SK-N-SH (cell line): Measurements from ENCODE around the gene IL17A. TPM values are rescaled to one million over a fixed set of nuclear protein-coding genes. Genes with fewer than 3 reads are reported as not detected.

ENCODE experiments used
- CTCF ChIA-PET: fragments of 300-600, 350-600 bp; formaldehyde crosslinking; extraction: SDS; loops from one replicate; lab custom pipeline; 2021; lab: Yijun Ruan, JAX
- POLR2A ChIA-PET: fragments of 350-600 bp; sonication (Branson Sonifier 250); formaldehyde crosslinking; extraction: SDS; loops from one replicate; lab custom pipeline; 2020; ENCODE audit warnings: antibody characterized with exemption, inconsistent platforms; lab: Yijun Ruan, JAX
- DNase-seq: peaks from one replicate; pipeline ENCODE4 v3.0.0; 2012
- H2AFZ ChIP-seq: fragments of 200-600 bp; sonication (generic); 2 replicates; pipeline ENCODE4 v1.8.1; 2016; ENCODE audit warnings: antibody characterized with exemption, mild to moderate bottlenecking, low read depth
- H3F3A ChIP-seq: fragments of 200-600 bp; sonication (generic); replicated peaks from 2 replicates; pipeline ENCODE3; 2016; ENCODE audit warnings: antibody characterized with exemption, mild to moderate bottlenecking; ENCODE audit not compliant: insufficient read depth
- H3K27ac ChIP-seq, 2 experiments: fragments of 200-500 bp in 1 of 2; fragments of 200-600 bp in 1 of 2; sonication (Bioruptor generic) in 1 of 2; sonication (generic), shearing (Covaris generic) in 1 of 2; 2 replicates each; pipeline versions ENCODE4 v1.5.1 to v1.6.1; 2014 to 2016; ENCODE audit warnings: low read depth in 2 of 2, inconsistent platforms in 1 of 2, low read length in 1 of 2, mild to moderate bottlenecking in 1 of 2, mixed read lengths in 1 of 2
- H3K27me3 ChIP-seq: fragments of 200-600 bp; sonication (generic), shearing (Covaris generic); 2 replicates; pipeline ENCODE4 v1.6.1; 2016; ENCODE audit warnings: mixed run types; ENCODE audit not compliant: insufficient read depth
- H3K36me3 ChIP-seq, 2 experiments: fragments of 200-500 bp in 1 of 2; fragments of 200-600 bp in 1 of 2; sonication (Bioruptor generic) in 1 of 2; sonication (generic) in 1 of 2; replicated peaks in 1 of 2; 2 replicates each; pipeline versions ENCODE3 to v1.5.1; 2014 to 2016; ENCODE audit warnings: low read length in 1 of 2, mild to moderate bottlenecking in 1 of 2; ENCODE audit not compliant: insufficient read depth in 2 of 2, control insufficient read depth in 1 of 2
- H3K4me1 ChIP-seq, 2 experiments: fragments of 200-500 bp in 1 of 2; fragments of 200-600 bp in 1 of 2; sonication (Bioruptor generic) in 1 of 2; sonication (generic), shearing (Covaris generic) in 1 of 2; 2 replicates each; pipeline versions ENCODE4 v1.5.1 to v1.6.1; 2014 to 2016; ENCODE audit warnings: low read depth in 1 of 2, low read length in 1 of 2, mixed run types in 1 of 2; ENCODE audit not compliant: insufficient read depth in 2 of 2, control insufficient read depth in 1 of 2
- H3K4me2 ChIP-seq: fragments of 200-600 bp; sonication (generic), shearing (Covaris generic); 2 replicates; pipeline ENCODE4 v1.6.1; 2017; ENCODE audit warnings: mixed run types
- H3K4me3 ChIP-seq, 2 experiments: fragments of 200-500 bp in 1 of 2; fragments of 200-600 bp in 1 of 2; sonication (Bioruptor generic) in 1 of 2; sonication (generic), shearing (Covaris generic) in 1 of 2; 2 replicates each; pipeline versions ENCODE4 v1.5.1 to v1.8.1; 2014 to 2016; ENCODE audit warnings: low read depth in 2 of 2, inconsistent platforms in 1 of 2, low read length in 1 of 2, mild to moderate bottlenecking in 1 of 2, mixed read lengths in 1 of 2, moderate library complexity in 1 of 2
- H3K79me2 ChIP-seq: fragments of 200-600 bp; sonication (generic); 2 replicates; pipeline ENCODE4 v1.8.1; 2017; ENCODE audit warnings: mild to moderate bottlenecking; ENCODE audit not compliant: insufficient read depth
- H3K9ac ChIP-seq: fragments of 200-600 bp; sonication (generic); 2 replicates; pipeline ENCODE4 v1.6.1; 2017; ENCODE audit warnings: mixed run types
- H3K9me2 ChIP-seq: fragments of 200-600 bp; sonication (generic); 2 replicates; pipeline ENCODE4 v1.6.1; 2017; ENCODE audit warnings: mixed run types
- H3K9me3 ChIP-seq: fragments of 200-600 bp; sonication (generic); 2 replicates; pipeline ENCODE4 v1.6.1; 2017; ENCODE audit warnings: mixed run types, mild to moderate bottlenecking, moderate library complexity
- H4K20me1 ChIP-seq: fragments of 200-600 bp; sonication (generic); 2 replicates; pipeline ENCODE4 v1.6.1; 2017; ENCODE audit warnings: mild to moderate bottlenecking, mixed run types; ENCODE audit not compliant: insufficient read depth
- CHD2 ChIP-seq: fragments of 150-350 bp; IDR thresholded peaks from 2 replicates; pipeline ENCODE4 v1.6.1; 2018; ENCODE audit warnings: low read length; ENCODE audit not compliant: partially characterized antibody
- EP300 ChIP-seq, 2 experiments: IDR thresholded peaks; 2 replicates each; pipeline versions ENCODE4 v1.4.0 to v1.6.1; 2012; ENCODE audit warnings: borderline replicate concordance in 1 of 2, low read depth in 1 of 2, low read length in 1 of 2
- EZH2phosphoT487 ChIP-seq: fragments of 200-600 bp; sonication (generic); IDR thresholded peaks from 2 replicates; pipeline ENCODE4 v1.6.1; 2017; ENCODE audit warnings: low read depth, mixed run types, mild to moderate bottlenecking, antibody characterized with exemption, moderate library complexity, borderline replicate concordance
- FOSL2 ChIP-seq: IDR thresholded peaks from 2 replicates; pipeline ENCODE4 v1.4.0; 2012; ENCODE audit warnings: low read depth, mild to moderate bottlenecking, moderate library complexity, borderline replicate concordance
- GABPA ChIP-seq: IDR thresholded peaks from 2 replicates; pipeline ENCODE4 v1.4.0; 2012; ENCODE audit warnings: low read depth, mild to moderate bottlenecking
- RAD21 ChIP-seq: IDR thresholded peaks from 2 replicates; pipeline ENCODE4 v1.6.1; 2012; ENCODE audit warnings: mild to moderate bottlenecking, low read length
- RCOR1 ChIP-seq: fragments of 150-350 bp; IDR thresholded peaks from 2 replicates; pipeline ENCODE4 v1.6.1; 2017; ENCODE audit warnings: antibody characterized with exemption, low read length
- RXRA ChIP-seq: IDR thresholded peaks from 2 replicates; pipeline ENCODE4 v1.4.0; 2012; ENCODE audit warnings: low read depth, mild to moderate bottlenecking, borderline replicate concordance
- SIN3A ChIP-seq: IDR thresholded peaks from 2 replicates; pipeline ENCODE4 v1.6.1; 2012; ENCODE audit warnings: low read depth, mild to moderate bottlenecking, low read length, moderate library complexity, borderline replicate concordance
- TAF1 ChIP-seq: IDR thresholded peaks from 2 replicates; pipeline ENCODE4 v1.6.1; 2012; ENCODE audit warnings: low read depth, mild to moderate bottlenecking, low read length, moderate library complexity, borderline replicate concordance
- TEAD4 ChIP-seq: IDR thresholded peaks from 2 replicates; pipeline ENCODE4 v1.4.0; 2012; ENCODE audit warnings: mild to moderate bottlenecking, borderline replicate concordance; ENCODE audit not compliant: insufficient read depth
- USF1 ChIP-seq: IDR thresholded peaks from 2 replicates; pipeline ENCODE4 v1.4.0; 2012; ENCODE audit warnings: low read depth, borderline replicate concordance
- WGBS: methylation state at CpG from one replicate; pipeline ENCODE4 v1.1.6; 2017; ENCODE audit warnings: low lambda C conversion rate; 5-methylcytosine and 5-hydroxymethylcytosine counted together
- polyA plus RNA-seq, 3 experiments: library from polyadenylated mRNA; depleted of rRNA; stranded (reverse); fragments of >200 nt; gene quantifications; 2 replicates each; pipeline ENCODE4 v1.2.3, GENCODE V29; 2012
- TF ChIP-seq, protein P1 (sequence below): IDR thresholded peaks from 2 replicates; pipeline ENCODE4 v1.6.1; 2012; ENCODE audit warnings: mild to moderate bottlenecking, low read depth, low read length, moderate library complexity

The IL17A gene
- polyA plus RNA-seq, 1 of the 3 experiments (the other 2 are of a cell fraction): not detected

DNA sequence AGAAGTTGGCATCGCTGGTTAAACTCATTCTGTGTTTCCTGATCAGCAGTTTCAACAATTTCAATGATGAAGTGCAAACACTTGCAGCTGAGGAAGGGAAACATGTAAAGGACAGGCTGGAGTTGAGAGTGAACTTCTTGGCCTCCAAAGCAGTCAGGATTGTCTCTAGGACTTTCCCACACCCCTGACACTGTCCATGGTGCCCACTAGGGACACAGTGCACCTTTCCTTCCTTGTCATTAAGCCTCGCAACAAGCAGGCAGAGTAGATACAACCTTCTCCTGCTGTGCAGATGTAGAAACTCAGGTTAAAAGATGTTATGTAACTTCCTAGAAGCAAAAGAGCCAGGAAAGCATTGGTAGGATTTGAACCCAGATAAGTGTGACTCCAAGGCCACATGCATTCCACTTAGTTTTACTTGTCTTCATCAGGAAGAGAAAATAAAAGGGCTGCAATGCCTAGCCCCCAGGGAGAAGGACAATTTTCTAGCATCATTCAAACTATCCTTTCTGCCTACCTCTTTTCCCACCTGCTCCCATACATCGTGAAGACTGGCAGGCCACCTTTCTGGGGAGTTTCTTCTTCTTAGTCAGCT lies 39.2 kb upstream of the IL17A start:
- no peak for TF ChIP-seq EZH2phosphoT487
- TF ChIP-seq, protein P1, sequence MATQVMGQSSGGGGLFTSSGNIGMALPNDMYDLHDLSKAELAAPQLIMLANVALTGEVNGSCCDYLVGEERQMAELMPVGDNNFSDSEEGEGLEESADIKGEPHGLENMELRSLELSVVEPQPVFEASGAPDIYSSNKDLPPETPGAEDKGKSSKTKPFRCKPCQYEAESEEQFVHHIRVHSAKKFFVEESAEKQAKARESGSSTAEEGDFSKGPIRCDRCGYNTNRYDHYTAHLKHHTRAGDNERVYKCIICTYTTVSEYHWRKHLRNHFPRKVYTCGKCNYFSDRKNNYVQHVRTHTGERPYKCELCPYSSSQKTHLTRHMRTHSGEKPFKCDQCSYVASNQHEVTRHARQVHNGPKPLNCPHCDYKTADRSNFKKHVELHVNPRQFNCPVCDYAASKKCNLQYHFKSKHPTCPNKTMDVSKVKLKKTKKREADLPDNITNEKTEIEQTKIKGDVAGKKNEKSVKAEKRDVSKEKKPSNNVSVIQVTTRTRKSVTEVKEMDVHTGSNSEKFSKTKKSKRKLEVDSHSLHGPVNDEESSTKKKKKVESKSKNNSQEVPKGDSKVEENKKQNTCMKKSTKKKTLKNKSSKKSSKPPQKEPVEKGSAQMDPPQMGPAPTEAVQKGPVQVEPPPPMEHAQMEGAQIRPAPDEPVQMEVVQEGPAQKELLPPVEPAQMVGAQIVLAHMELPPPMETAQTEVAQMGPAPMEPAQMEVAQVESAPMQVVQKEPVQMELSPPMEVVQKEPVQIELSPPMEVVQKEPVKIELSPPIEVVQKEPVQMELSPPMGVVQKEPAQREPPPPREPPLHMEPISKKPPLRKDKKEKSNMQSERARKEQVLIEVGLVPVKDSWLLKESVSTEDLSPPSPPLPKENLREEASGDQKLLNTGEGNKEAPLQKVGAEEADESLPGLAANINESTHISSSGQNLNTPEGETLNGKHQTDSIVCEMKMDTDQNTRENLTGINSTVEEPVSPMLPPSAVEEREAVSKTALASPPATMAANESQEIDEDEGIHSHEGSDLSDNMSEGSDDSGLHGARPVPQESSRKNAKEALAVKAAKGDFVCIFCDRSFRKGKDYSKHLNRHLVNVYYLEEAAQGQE: peak; percentile 69; the same call in 1 of the 2 replicates
- TF ChIP-seq EP300 (IDR thresholded peaks at IDR 0.05; ENCODE audit: borderline replicate concordance in 1 of 2, low read depth in 1 of 2, low read length in 1 of 2): no peak
- TF ChIP-seq TAF1: no peak
- peaks cover 5% of the 10 kb centered on the region; the same call in 1 of the 2 replicates for H3K27me3 ChIP-seq
- H3K27ac ChIP-seq: no peak overlapping the region
- no peaks in the 10 kb centered on the region for H3F3A ChIP-seq
- WGBS: 19% methylated on average over 3 of the region's 3 CpGs
- no peaks in the 10 kb centered on the region for H3K36me3 ChIP-seq
- no peak for DNase-seq
- H2AFZ ChIP-seq: no peak overlapping the region
- H4K20me1 ChIP-seq: no peaks in the 10 kb centered on the region
- no peak overlapping the region for H3K4me2 ChIP-seq
- H3K9me3 ChIP-seq: no peaks in the 10 kb centered on the region
- H3K4me3 ChIP-seq: no peak overlapping the region
- ChIA-PET CTCF (interaction anchor here (1.3 kb wide), 1 partner anchor 87 kb away, joined by 3 read pairs; no protein-coding TSS in a partner anchor), POLR2A (no interaction called here)
- H3K9ac ChIP-seq: no peak overlapping the region
- no peaks in the 10 kb centered on the region for H3K79me2 ChIP-seq
- no peaks in the 10 kb centered on the region for H3K4me1 ChIP-seq
- no peaks in the 10 kb centered on the region for H3K9me2 ChIP-seq

DNA sequence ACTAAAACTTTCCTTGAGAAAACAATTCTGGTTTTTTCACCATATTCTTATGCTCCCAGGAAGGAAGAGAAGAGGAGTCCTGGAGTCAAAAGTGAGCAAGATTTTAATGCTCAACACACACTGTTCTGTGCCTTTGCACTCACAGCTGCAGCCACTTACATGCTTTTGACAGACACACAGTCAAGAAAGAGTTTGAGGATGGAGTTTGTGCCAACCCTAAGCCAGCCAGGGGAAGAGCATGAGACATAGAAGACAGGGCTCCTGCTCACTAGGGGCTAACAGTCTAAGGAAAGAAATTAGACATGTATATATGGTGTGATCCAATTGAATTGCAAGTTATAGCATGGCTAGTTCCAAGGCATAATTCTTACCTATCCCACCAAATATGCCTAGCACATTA lies 37.1 kb upstream of the IL17A start:
- no peaks in the 10 kb centered on the region for H3K9me3 ChIP-seq
- no peak for TF ChIP-seq GABPA
- TF ChIP-seq USF1: no peak
- no peak for TF ChIP-seq RXRA
- no peak for TF ChIP-seq FOSL2
- TF ChIP-seq RCOR1: no peak
- no peak for TF ChIP-seq TEAD4
- no peak for TF ChIP-seq SIN3A
- TF ChIP-seq RAD21: no peak
- no peak for TF ChIP-seq CHD2
- H3K4me2 ChIP-seq: no peak overlapping the region
- no peaks in the 10 kb centered on the region for H4K20me1 ChIP-seq
- H3K27me3 ChIP-seq: peaks cover 5% of the 10 kb centered on the region; the same call in 1 of the 2 replicates
- H3F3A ChIP-seq: no peaks in the 10 kb centered on the region
- ChIA-PET POLR2A (no interaction called here), CTCF (interaction anchor here (0.9 kb wide), 2 partner anchors 15 to 24 kb away, joined by 3 to 4 read pairs; no protein-coding TSS in a partner anchor)
- DNase-seq: no peak
- no peak overlapping the region for H3K27ac ChIP-seq
- H3K4me3 ChIP-seq: no peak overlapping the region
- H3K79me2 ChIP-seq: no peaks in the 10 kb centered on the region
- H3K9me2 ChIP-seq: no peaks in the 10 kb centered on the region
- H3K36me3 ChIP-seq: no peaks in the 10 kb centered on the region
- no peak overlapping the region for H3K9ac ChIP-seq
- no peaks in the 10 kb centered on the region for H3K4me1 ChIP-seq
- H2AFZ ChIP-seq: no peak overlapping the region
